Epithelial cell of esophagus (primary cell): ENCODE data around the gene SCN8A.

Source experiments
- DNase-seq: peaks from one replicate; pipeline ENCODE4 v3.0.0; 2010; ENCODE audit warnings: low read depth
- H3K4me3 ChIP-seq: 2 replicates; pipeline ENCODE4 v1.5.1; 2011; ENCODE audit warnings: mild to moderate bottlenecking, low read length, control low read depth
- TF ChIP-seq, protein P1 (sequence below): IDR thresholded peaks from 2 replicates; pipeline ENCODE4 v1.5.1; 2011; ENCODE audit warnings: low read depth, mild to moderate bottlenecking, low read length, control low read depth, inconsistent platforms; ENCODE audit not compliant: insufficient read depth; ENCODE audit errors: missing control alignments

Gene SCN8A

GRCh38 chr12:51818566-51819300 is 227.7 kb downstream of the SCN8A start:
- no peak overlapping the region for H3K4me3 ChIP-seq
- no peak for DNase-seq
- TF ChIP-seq, protein P1, sequence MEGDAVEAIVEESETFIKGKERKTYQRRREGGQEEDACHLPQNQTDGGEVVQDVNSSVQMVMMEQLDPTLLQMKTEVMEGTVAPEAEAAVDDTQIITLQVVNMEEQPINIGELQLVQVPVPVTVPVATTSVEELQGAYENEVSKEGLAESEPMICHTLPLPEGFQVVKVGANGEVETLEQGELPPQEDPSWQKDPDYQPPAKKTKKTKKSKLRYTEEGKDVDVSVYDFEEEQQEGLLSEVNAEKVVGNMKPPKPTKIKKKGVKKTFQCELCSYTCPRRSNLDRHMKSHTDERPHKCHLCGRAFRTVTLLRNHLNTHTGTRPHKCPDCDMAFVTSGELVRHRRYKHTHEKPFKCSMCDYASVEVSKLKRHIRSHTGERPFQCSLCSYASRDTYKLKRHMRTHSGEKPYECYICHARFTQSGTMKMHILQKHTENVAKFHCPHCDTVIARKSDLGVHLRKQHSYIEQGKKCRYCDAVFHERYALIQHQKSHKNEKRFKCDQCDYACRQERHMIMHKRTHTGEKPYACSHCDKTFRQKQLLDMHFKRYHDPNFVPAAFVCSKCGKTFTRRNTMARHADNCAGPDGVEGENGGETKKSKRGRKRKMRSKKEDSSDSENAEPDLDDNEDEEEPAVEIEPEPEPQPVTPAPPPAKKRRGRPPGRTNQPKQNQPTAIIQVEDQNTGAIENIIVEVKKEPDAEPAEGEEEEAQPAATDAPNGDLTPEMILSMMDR, result no peak

GRCh38 chr12:51819736-51820525 is 228.9 kb downstream of the SCN8A start:
- TF ChIP-seq, protein P1, result no peak
- no peak for DNase-seq
- no peak overlapping the region for H3K4me3 ChIP-seq

GRCh38 chr12:51820526-51821439 is 229.8 kb downstream of the SCN8A start:
- no peak overlapping the region for H3K4me3 ChIP-seq
- DNase-seq, result peak; percentile 16
- TF ChIP-seq, protein P1, result no peak

DNA sequence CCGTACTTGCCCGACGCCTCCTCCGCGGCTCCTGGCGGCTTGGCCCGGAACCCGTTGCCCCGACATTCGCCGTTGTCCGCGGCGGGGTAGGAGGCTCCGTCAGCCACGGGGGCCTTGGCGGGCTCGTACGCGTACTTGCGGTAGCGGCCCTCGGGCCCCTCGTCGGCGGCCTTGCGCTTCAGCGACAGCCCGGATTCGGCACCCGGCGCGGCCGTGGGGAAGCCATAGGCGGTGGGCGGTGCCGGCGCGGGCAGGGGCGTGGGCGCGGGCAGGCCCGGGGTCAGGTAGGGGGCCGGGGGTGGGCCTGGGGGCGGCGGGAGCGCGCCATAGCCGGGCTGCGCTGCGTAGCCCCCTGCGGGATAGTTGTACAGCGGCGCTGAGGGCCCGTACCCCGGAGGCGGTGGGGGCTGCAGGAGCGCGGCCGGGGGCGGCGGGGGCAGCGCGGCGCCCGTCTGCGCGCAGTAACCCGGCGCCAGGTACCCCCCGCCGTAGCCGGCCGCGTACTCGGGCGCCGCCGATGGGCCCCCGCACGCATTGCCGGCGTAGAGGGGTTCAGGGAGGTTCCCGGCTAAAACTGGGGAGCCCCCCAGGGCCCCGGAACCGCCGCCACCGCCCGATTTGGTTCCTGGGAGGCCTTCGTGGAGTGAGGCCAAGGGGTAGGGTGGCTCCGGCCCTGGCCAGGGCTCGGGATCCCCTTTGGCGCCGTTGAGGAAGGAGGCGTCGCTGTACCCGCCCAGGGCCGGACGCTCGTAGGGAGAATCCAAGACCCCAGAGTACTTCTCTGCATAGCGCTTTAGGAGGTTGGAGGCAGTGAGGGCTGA is 230.6 kb downstream of the SCN8A start:
- DNase-seq, result no peak
- TF ChIP-seq, protein P1, result no peak

DNA sequence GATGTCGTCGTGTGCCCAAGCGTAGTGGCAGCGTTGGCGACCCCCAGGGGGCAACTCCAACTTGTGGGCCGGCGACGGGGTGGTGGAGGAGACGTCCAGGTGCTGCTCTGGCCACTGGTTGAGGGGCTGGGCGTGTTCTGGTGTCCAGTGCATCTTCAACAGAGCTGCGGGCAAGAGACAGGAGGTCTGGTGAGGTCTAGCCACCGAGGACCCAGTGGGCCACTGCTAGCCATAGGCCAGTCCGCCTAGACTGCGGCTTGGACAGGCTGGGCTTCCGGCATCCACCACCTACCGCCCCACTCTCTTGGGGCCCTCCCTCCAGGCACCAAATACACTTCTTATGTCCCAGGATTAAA is 231.2 kb downstream of the SCN8A start:
- DNase-seq, result no peak
- no peak overlapping the region for H3K4me3 ChIP-seq
- TF ChIP-seq, protein P1, result no peak

More for the DNA sequence above, 230.6 kb downstream of the SCN8A start:
- H3K4me3 ChIP-seq, result no peak overlapping the region

DNA sequence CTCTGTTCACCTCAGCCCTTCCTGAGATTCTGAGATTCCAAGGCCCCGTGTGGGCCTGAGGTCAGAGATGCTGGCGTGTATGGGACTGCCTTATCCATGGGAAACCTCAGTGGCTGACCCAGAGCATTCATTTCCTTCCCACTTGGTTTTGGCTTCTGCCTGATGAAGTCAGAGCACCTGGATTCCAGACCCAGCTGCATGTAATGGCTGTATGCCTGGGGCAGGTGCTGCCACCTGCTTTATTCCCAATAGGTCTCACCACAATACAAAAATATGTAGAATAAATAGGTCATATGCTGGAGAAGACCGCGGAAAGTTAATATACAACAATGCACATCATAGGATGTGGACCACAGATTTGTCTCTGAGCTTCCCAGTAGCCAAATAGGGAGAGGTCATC is 231.9 kb downstream of the SCN8A start:
- TF ChIP-seq, protein P1, result no peak

More for the DNA sequence above, 231.9 kb downstream of the SCN8A start:
- H3K4me3 ChIP-seq, result no peak overlapping the region
- no peak for DNase-seq
